Left ventricle myocardium inferior (tissue), 1 donor: ENCODE results near the gene GPR137C. TPM values are rescaled to one million over a fixed set of nuclear protein-coding genes. Genes with fewer than 3 reads are reported as not detected.

Experiments used
- DNase-seq: peaks from one replicate; pipeline ENCODE4 v3.0.0-alpha.2; 2020
- H3K27ac ChIP-seq: fragments of 200-600 bp; replicated peaks from 2 replicates; pipeline ENCODE4 v1.8.0; 2021
- H3K27me3 ChIP-seq: fragments of 200-600 bp; 2 replicates; pipeline ENCODE4 v1.8.0; 2021; ENCODE audit warnings: low read depth
- H3K36me3 ChIP-seq: fragments of 200-600 bp; 2 replicates; pipeline ENCODE4 v1.8.0; 2021
- H3K4me1 ChIP-seq: fragments of 200-600 bp; 2 replicates; pipeline ENCODE4 v1.8.0; 2021
- H3K4me3 ChIP-seq: fragments of 200-600 bp; 2 replicates; pipeline ENCODE4 v1.8.0; 2021; ENCODE audit warnings: mild to moderate bottlenecking, moderate library complexity
- H3K9me3 ChIP-seq: fragments of 200-600 bp; replicated peaks from 2 replicates; pipeline ENCODE4 v1.8.0; 2021
- CTCF ChIP-seq: fragments of 200-600 bp; IDR thresholded peaks from 2 replicates; pipeline ENCODE4 v1.8.0; 2021; ENCODE audit warnings: antibody characterized with exemption, mild to moderate bottlenecking, borderline replicate concordance
- intact Hi-C: fragments of 100-400 bp; cut with micrococcal nuclease; formaldehyde crosslinking; loops from one replicate; pipeline ENCODE4 v1.11.0; 2022
- total RNA-seq: library from RNA; stranded (reverse); fragmentation: NEBNext Ultra II Directional; extraction: Animal tissue kit (Norgen Biotek cat#: 25700); gene quantifications from one replicate; pipeline ENCODE4 v1.2.1, GENCODE V29; 2021
- donor health status: DM: no; HTN: yes; CAD: no; lungs with severe emphysema.

Gene GPR137C
- total RNA-seq, 1 donor from 2014 or later, result 1.2 TPM

- no peaks in the 10 kb centered on the region for H3K27me3 ChIP-seq
- H3K27ac ChIP-seq, result no peak overlapping the region
- H3K4me1 ChIP-seq, result no peaks in the 10 kb centered on the region
- intact Hi-C loops, result no loop called here
- TF ChIP-seq CTCF, result no peak
- peaks cover 1% of the 10 kb centered on the region for H3K36me3 ChIP-seq
- no peak for DNase-seq
- no peak overlapping the region for H3K4me3 ChIP-seq
- H3K9me3 ChIP-seq, result peaks cover 11% of the 10 kb centered on the region
Measured at GRCh38 chr14:52609445-52610044, 56.9 kb downstream of the GPR137C start.

GRCh38 chr14:52610187-52610586, 57.6 kb downstream of the GPR137C start:
- Histone ChIP-seq H3K27me3 (no peaks in the 10 kb centered on the region), H3K27ac (no peak overlapping the region), H3K36me3 (no peaks in the 10 kb centered on the region), H3K4me1 (no peaks in the 10 kb centered on the region), H3K4me3 (no peak overlapping the region), H3K9me3 (peaks cover 4% of the 10 kb centered on the region)
- TF ChIP-seq CTCF, result no peak
- intact Hi-C loops, result no loop called here
- no peak for DNase-seq

GRCh38 chr14:52618602-52619001, 66.0 kb downstream of the GPR137C start:
- Histone ChIP-seq H3K27ac (no peak overlapping the region), H3K9me3 (no peaks in the 10 kb centered on the region), H3K4me1 (no peaks in the 10 kb centered on the region), H3K4me3 (no peak overlapping the region), H3K36me3 (no peaks in the 10 kb centered on the region), H3K27me3 (no peaks in the 10 kb centered on the region)
- intact Hi-C loops, result no loop called here
- TF ChIP-seq CTCF, result no peak
- DNase-seq, result no peak

GRCh38 chr14:52619687-52620086, 67.1 kb downstream of the GPR137C start:
- no peaks in the 10 kb centered on the region for H3K36me3 ChIP-seq
- no peak for TF ChIP-seq CTCF
- no peak for DNase-seq
- intact Hi-C loops, result no loop called here
- no peaks in the 10 kb centered on the region for H3K9me3 ChIP-seq
- no peak overlapping the region for H3K27ac ChIP-seq
- H3K27me3 ChIP-seq, result no peaks in the 10 kb centered on the region
- H3K4me1 ChIP-seq, result no peaks in the 10 kb centered on the region
- H3K4me3 ChIP-seq, result no peak overlapping the region

GRCh38 chr14:52640137-52640536, 87.5 kb downstream of the GPR137C start:
- Histone ChIP-seq H3K4me3 (no peak overlapping the region), H3K36me3 (peaks cover 52% of the 10 kb centered on the region), H3K4me1 (no peaks in the 10 kb centered on the region), H3K27ac (no peak overlapping the region), H3K27me3 (no peaks in the 10 kb centered on the region), H3K9me3 (peaks cover 5% of the 10 kb centered on the region)
- DNase-seq, result no peak
- TF ChIP-seq CTCF, result no peak
- intact Hi-C loops, result no loop called here
